COLO668 (cell line): ENCODE measurements around the gene EPHB2.
"Not testable (repeated sequence)": the region's sequence is repeated elsewhere in the genome, so short reads cannot be mapped to it uniquely, and the experiment has no call there.

Experiments used
- DNase-seq: peaks from one replicate; lab custom pipeline; 2025; ENCODE audit not compliant: unreplicated experiment; lab: John Stamatoyannopoulos, UW

The EPHB2 gene

GRCh38 chr1:22689505-22689904, 21.1 kb upstream of the EPHB2 start:
- peak; percentile 97 for DNase-seq

- no peak for DNase-seq
Measured at GRCh38 chr1:22691031-22691753, 19.4 kb upstream of the EPHB2 start.

GRCh38 chr1:22694172-22694571, 16.5 kb upstream of the EPHB2 start:
- no peak for DNase-seq

GRCh38 chr1:22696610-22697009, 14.0 kb upstream of the EPHB2 start:
- DNase-seq: no peak

GRCh38 chr1:22697980-22698379, 12.7 kb upstream of the EPHB2 start:
- DNase-seq: no peak

GRCh38 chr1:22699681-22700520, 10.7 kb upstream of the EPHB2 start:
- DNase-seq: no peak

- DNase-seq: no peak
Measured at GRCh38 chr1:22702296-22703085, 8.1 kb upstream of the EPHB2 start.

GRCh38 chr1:22704440-22705067, 6.1 kb upstream of the EPHB2 start:
- peak; percentile 88 for DNase-seq

GRCh38 chr1:22705586-22705985, 5.1 kb upstream of the EPHB2 start:
- DNase-seq: no peak

- not testable (repeated sequence) for DNase-seq
Measured at GRCh38 chr1:22706100-22706499, 4.5 kb upstream of the EPHB2 start.

GRCh38 chr1:22708777-22709176, 1.9 kb upstream of the EPHB2 start:
- no peak for DNase-seq

- no peak for DNase-seq
Measured at GRCh38 chr1:22709227-22709626, 1.4 kb upstream of the EPHB2 start.

GRCh38 chr1:22709891-22710700, 543 bp upstream of the EPHB2 start:
- peak; percentile 78 for DNase-seq

- DNase-seq: peak; percentile 76
Measured at GRCh38 chr1:22711071-22711470, 432 bp downstream of the EPHB2 start.

GRCh38 chr1:22711591-22712501, 1.2 kb downstream of the EPHB2 start:
- DNase-seq: peak; percentile 52

GRCh38 chr1:22712502-22713271, 2.0 kb downstream of the EPHB2 start:
- DNase-seq: no peak

- DNase-seq: no peak
Measured at GRCh38 chr1:22714455-22714854, 3.8 kb downstream of the EPHB2 start.

- DNase-seq: peak; percentile 85
Measured at GRCh38 chr1:22717037-22717760, 6.6 kb downstream of the EPHB2 start.
